ENCODE measurements around the gene CD207. TPM values are rescaled to one million over a fixed set of nuclear protein-coding genes. Genes with fewer than 3 reads are reported as not detected.

Gene CD207
- total RNA-seq, 3 donors from 2014 or later, result 0.19 to 0.61 TPM; not detected in 1

GRCh38 chr2:70807828-70808118 lies 27.8 kb downstream of the CD207 start:
- no peak for TF ChIP-seq CTCF (IDR thresholded peaks at IDR 0.05)
- H3K4me3 ChIP-seq, result no peak overlapping the region
- H3K36me3 ChIP-seq (ENCODE audit: low read depth), result no peaks in the 10 kb centered on the region
- peaks cover 3% of the 10 kb centered on the region for H3K9me3 ChIP-seq
- DNase-seq (no peak), ATAC-seq (no peak)
- intact Hi-C loops (cut with DNase I, micrococcal nuclease), result no loop called here
- no peaks in the 10 kb centered on the region for H3K4me1 ChIP-seq (ENCODE audit: low read depth)

GRCh38 chr2:70807102-70807827 lies 28.4 kb downstream of the CD207 start:
- no peaks in the 10 kb centered on the region for H3K4me1 ChIP-seq (ENCODE audit: low read depth)

GRCh38 chr2:70806620-70807019 lies 29.0 kb downstream of the CD207 start:
- peaks cover 3% of the 10 kb centered on the region for H3K9me3 ChIP-seq
- DNase-seq, result no peak
- no peaks in the 10 kb centered on the region for H3K36me3 ChIP-seq (ENCODE audit: low read depth)
- intact Hi-C loops (cut with DNase I, micrococcal nuclease), result no loop called here
- H3K4me1 ChIP-seq (ENCODE audit: low read depth), result no peaks in the 10 kb centered on the region
- no peak for TF ChIP-seq CTCF (IDR thresholded peaks at IDR 0.05)
- no peak overlapping the region for H3K4me3 ChIP-seq
- ATAC-seq, result no peak

More at GRCh38 chr2:70807102-70807827, 28.4 kb downstream of the CD207 start:
- DNase-seq, result no peak
- no peak for TF ChIP-seq CTCF (IDR thresholded peaks at IDR 0.05)
- H3K4me3 ChIP-seq, result no peak overlapping the region
- ATAC-seq, result no peak
- intact Hi-C loops (cut with DNase I, micrococcal nuclease), result no loop called here
- no peaks in the 10 kb centered on the region for H3K36me3 ChIP-seq (ENCODE audit: low read depth)
- H3K9me3 ChIP-seq, result peaks cover 3% of the 10 kb centered on the region

GRCh38 chr2:70806013-70806412 lies 29.6 kb downstream of the CD207 start:
- no peaks in the 10 kb centered on the region for H3K4me1 ChIP-seq (ENCODE audit: low read depth)
- ATAC-seq (no peak), DNase-seq (no peak)
- no peaks in the 10 kb centered on the region for H3K36me3 ChIP-seq (ENCODE audit: low read depth)
- H3K9me3 ChIP-seq, result peaks cover 3% of the 10 kb centered on the region
- intact Hi-C loops (cut with DNase I, micrococcal nuclease), result no loop called here
- no peak overlapping the region for H3K4me3 ChIP-seq
- no peak for TF ChIP-seq CTCF (IDR thresholded peaks at IDR 0.05)

- no peaks in the 10 kb centered on the region for H3K4me1 ChIP-seq (ENCODE audit: low read depth)
- DNase-seq (no peak), ATAC-seq (no peak)
- no peak overlapping the region for H3K4me3 ChIP-seq
- intact Hi-C loops (cut with DNase I, micrococcal nuclease), result no loop called here
- no peaks in the 10 kb centered on the region for H3K36me3 ChIP-seq (ENCODE audit: low read depth)
- no peak for TF ChIP-seq CTCF (IDR thresholded peaks at IDR 0.05)
- peaks cover 3% of the 10 kb centered on the region for H3K9me3 ChIP-seq
Observed at GRCh38 chr2:70801607-70802263, 33.9 kb downstream of the CD207 start.

Measured in mucosa of descending colon (tissue), 3 donors.